OCI-LY3 (cell line): ENCODE results near the gene WNT11.

Source experiments
- CTCF ChIP-seq: fragments of 200-600, 300-600 bp; sonication (generic); IDR thresholded peaks from 2 replicates; pipeline ENCODE4 v1.5.1; 2014; ENCODE audit warnings: antibody characterized with exemption, low read length, low read depth
- EZH2phosphoT487 ChIP-seq: fragments of 200-600 bp; shearing (Covaris generic); IDR thresholded peaks from 2 replicates; pipeline ENCODE4 v1.6.1; 2018; ENCODE audit warnings: antibody characterized with exemption, mixed run types, low read depth

GRCh38 chr11:76193219-76193618, 13.1 kb downstream of the WNT11 start:
- TF ChIP-seq CTCF (no peak), EZH2phosphoT487 (no peak)
